ENCODE results near the gene RAB3B. TPM values are rescaled to one million over a fixed set of nuclear protein-coding genes. Genes with fewer than 3 reads are reported as not detected.
A peak's percentile ranks its signal among the peaks of the same experiment; 100 is the strongest.

The RAB3B gene
- total RNA-seq, 3 donors from 2014 or later = 0.66 to 1.3 TPM; not detected in 1

- Histone ChIP-seq H3K9me3 (no peaks in the 10 kb centered on the region), H3K4me3 (peak within 1 kb of the TSS; percentile 95 to 98 (median 96)), H3K27ac (peak within 1 kb of the TSS; percentile 98 to 99), H3K36me3 (no peaks in the 10 kb centered on the region), H3K4me1 (peaks cover 0 to 11% of the 10 kb centered on the region in 2 donors), H3K27me3 (peaks cover 0 to 19% of the 10 kb centered on the region in 2 donors)
- peak; percentile 100 for DNase-seq (ENCODE audit: low spot score in 2 of 2)
- intact Hi-C loops (cut with DNase I; ENCODE audit: low total_unique reads) = no loop called here
- TF ChIP-seq POLR2A (IDR thresholded peaks at IDR 0.05) (peak; percentile 95), POLR2AphosphoS5 (IDR thresholded peaks at IDR 0.05) (peak; percentile 94 to 95 (median 95)), CTCF (IDR thresholded peaks at IDR 0.05) (peak in 1 of 3 donors; percentile 15)
Measured at GRCh38 chr1:51878616-51879336, 111.7 kb downstream of the RAB3B start, which contains the start of gene NRDC. TSS of gene NRDC (minus strand) at chr1:51878727. CDS start at chr1:51878615, 112 bp downstream.

GRCh38 chr1:51878308-51878615, 112.2 kb downstream of the RAB3B start:
- H3K27ac ChIP-seq = peak overlapping the region; percentile 98 to 99
- peaks cover 0 to 11% of the 10 kb centered on the region in 2 donors for H3K4me1 ChIP-seq
- no peak for DNase-seq (ENCODE audit: low spot score in 2 of 2)
- no peaks in the 10 kb centered on the region for H3K9me3 ChIP-seq
- H3K36me3 ChIP-seq = no peaks in the 10 kb centered on the region
- H3K4me3 ChIP-seq = peak overlapping the region; percentile 95 to 98 (median 96)
- intact Hi-C loops (cut with DNase I; ENCODE audit: low total_unique reads) = no loop called here
- H3K27me3 ChIP-seq = peaks cover 0 to 17% of the 10 kb centered on the region in 2 donors
- TF ChIP-seq CTCF (IDR thresholded peaks at IDR 0.05) (no peak), POLR2AphosphoS5 (IDR thresholded peaks at IDR 0.05) (no peak), POLR2A (IDR thresholded peaks at IDR 0.05) (no peak)

- peaks cover 0 to 11% of the 10 kb centered on the region in 2 donors for H3K4me1 ChIP-seq
- peak overlapping the region; percentile 98 to 99 for H3K27ac ChIP-seq
- peaks cover 0 to 12% of the 10 kb centered on the region in 2 donors for H3K27me3 ChIP-seq
- peak overlapping the region; percentile 95 to 98 (median 96) for H3K4me3 ChIP-seq
- intact Hi-C loops (cut with DNase I; ENCODE audit: low total_unique reads) = no loop called here
- no peaks in the 10 kb centered on the region for H3K36me3 ChIP-seq
- no peaks in the 10 kb centered on the region for H3K9me3 ChIP-seq
- DNase-seq (ENCODE audit: low spot score in 2 of 2) = no peak
- TF ChIP-seq CTCF (IDR thresholded peaks at IDR 0.05) (no peak), POLR2A (IDR thresholded peaks at IDR 0.05) (no peak)
Measured at GRCh38 chr1:51877434-51878307, 112.8 kb downstream of the RAB3B start.

GRCh38 chr1:51875836-51876235, 114.7 kb downstream of the RAB3B start:
- intact Hi-C loops (cut with DNase I; ENCODE audit: low total_unique reads) = no loop called here
- Histone ChIP-seq H3K27me3 (peaks cover 0 to 2% of the 10 kb centered on the region in 2 donors), H3K27ac (no peak overlapping the region), H3K4me1 (peaks cover 0 to 11% of the 10 kb centered on the region in 2 donors), H3K9me3 (no peaks in the 10 kb centered on the region), H3K36me3 (no peaks in the 10 kb centered on the region), H3K4me3 (no peak overlapping the region)
- no peak for TF ChIP-seq POLR2A (IDR thresholded peaks at IDR 0.05)
- TF ChIP-seq CTCF (IDR thresholded peaks at IDR 0.05) = no peak
- TF ChIP-seq POLR2AphosphoS5 (IDR thresholded peaks at IDR 0.05) = no peak
- no peak for DNase-seq (ENCODE audit: low spot score in 2 of 2)

Measured in breast epithelium (tissue), 4 donors.